ENCODE results near the gene KRIT1. TPM values are rescaled to one million over a fixed set of nuclear protein-coding genes. Genes with fewer than 3 reads are reported as not detected.
"Not testable (repeated sequence)": the region's sequence is repeated elsewhere in the genome, so short reads cannot be mapped to it uniquely, and the experiment has no call there.

The KRIT1 gene
- total RNA-seq, 3 donors from 2014 or later, result 34.9 to 45.9 (median 37.9) TPM

DNA sequence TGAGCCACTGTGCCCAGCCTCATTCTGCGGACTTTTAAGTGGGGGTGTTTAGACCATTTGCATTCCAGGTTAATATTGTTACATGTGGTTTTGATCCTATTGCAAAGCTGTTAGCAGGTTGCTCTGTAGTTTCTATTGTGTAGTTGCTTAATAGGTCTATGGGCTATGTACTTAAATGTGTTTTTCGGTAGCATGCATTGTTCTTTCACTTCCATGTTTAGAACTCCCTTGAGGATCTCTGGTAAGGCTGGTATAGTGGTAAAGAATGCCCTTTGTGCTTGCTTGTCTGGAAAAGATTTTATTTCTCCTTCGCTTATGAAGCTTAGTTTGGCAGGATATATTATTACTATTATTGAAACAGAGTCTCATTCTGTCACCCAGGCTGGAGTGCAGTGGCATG is 53.4 kb downstream of the KRIT1 start:
- H3K4me3 ChIP-seq, result no peak overlapping the region
- DNase-seq (no peak), ATAC-seq (no peak)
- H3K4me1 ChIP-seq (ENCODE audit: low read depth), result no peaks in the 10 kb centered on the region
- peaks cover 42% of the 10 kb centered on the region for H3K9me3 ChIP-seq
- intact Hi-C loops (cut with DNase I, micrococcal nuclease), result no loop called here
- H3K36me3 ChIP-seq (ENCODE audit: low read depth), result no peaks in the 10 kb centered on the region
- no peak for TF ChIP-seq CTCF (IDR thresholded peaks at IDR 0.05)

GRCh38 chr7:92189246-92189645 is 56.5 kb downstream of the KRIT1 start:
- intact Hi-C loops (cut with DNase I, micrococcal nuclease); ATAC-seq: not testable (repeated sequence)

GRCh38 chr7:92184294-92184693 is 61.4 kb downstream of the KRIT1 start:
- H3K4me1 ChIP-seq (ENCODE audit: low read depth); intact Hi-C loops (cut with DNase I, micrococcal nuclease); DNase-seq; ATAC-seq; H3K36me3 ChIP-seq (ENCODE audit: low read depth); H3K4me3 ChIP-seq: not testable (repeated sequence)
- H3K9me3 ChIP-seq, result peaks cover 18% of the 10 kb centered on the region

More at GRCh38 chr7:92189246-92189645, 56.5 kb downstream of the KRIT1 start:
- H3K4me3 ChIP-seq; H3K4me1 ChIP-seq (ENCODE audit: low read depth); DNase-seq; H3K36me3 ChIP-seq (ENCODE audit: low read depth): not testable (repeated sequence)
- H3K9me3 ChIP-seq, result peaks cover 47% of the 10 kb centered on the region

- ATAC-seq (peak; percentile 100), DNase-seq (peak; percentile 91 to 97 (median 96))
- no peaks in the 10 kb centered on the region for H3K9me3 ChIP-seq
- H3K36me3 ChIP-seq (ENCODE audit: low read depth), result no peaks in the 10 kb centered on the region
- H3K4me3 ChIP-seq, result no peak within 1 kb of the TSS
- peak; percentile 100 for TF ChIP-seq CTCF (IDR thresholded peaks at IDR 0.05)
- H3K4me1 ChIP-seq (ENCODE audit: low read depth), result peaks cover 3% of the 10 kb centered on the region
- intact Hi-C loops (cut with DNase I, micrococcal nuclease), result no loop called here
Observed at GRCh38 chr7:92178928-92179924, 66.5 kb downstream of the KRIT1 start, which contains the start of gene LRRD1. LRRD1 (minus strand) TSS chr7:92179142; CDS start chr7:92165202, 13,940 bp downstream.

DNA sequence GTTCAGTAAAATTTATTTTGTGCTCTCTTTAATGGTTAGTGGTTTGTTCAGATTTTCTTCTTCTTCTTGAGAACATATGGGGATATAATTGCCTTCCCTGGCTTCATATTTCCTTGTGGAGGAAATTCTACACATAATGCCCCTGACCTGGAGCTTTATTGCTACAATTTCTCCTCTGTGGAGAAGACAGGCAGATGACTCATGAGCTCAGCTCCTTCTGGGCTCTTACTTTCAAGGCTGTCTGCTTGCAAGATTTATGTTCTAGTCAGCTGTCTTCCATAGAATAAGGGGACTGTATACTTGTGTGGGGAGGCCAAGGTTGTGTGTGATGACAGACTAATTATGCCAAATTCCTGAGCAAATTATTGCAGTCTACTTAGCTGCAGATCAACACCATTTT is 68.4 kb downstream of the KRIT1 start:
- TF ChIP-seq CTCF (IDR thresholded peaks at IDR 0.05), result no peak

DNA sequence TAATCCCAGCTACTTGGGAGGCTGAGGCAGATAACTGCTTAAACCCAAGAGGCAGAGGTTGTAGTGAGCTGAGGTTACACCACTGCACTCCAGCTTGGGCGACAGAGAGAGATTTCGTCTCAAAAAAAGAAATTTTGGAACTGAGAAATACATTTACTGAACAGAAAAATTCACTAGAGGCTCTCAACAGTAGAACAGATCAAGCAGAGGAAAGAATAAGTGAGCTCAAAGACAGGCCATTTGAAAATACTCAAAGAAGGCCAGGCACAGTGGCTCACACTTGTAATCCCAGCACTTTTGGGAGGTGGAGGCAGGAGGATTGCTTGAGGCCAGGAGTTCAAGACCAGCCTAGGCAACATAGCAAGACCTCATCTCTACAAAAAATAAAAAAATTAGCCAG is 76.2 kb downstream of the KRIT1 start:
- DNase-seq, result not testable (repeated sequence)

More for the DNA sequence above, 68.4 kb downstream of the KRIT1 start:
- DNase-seq (no peak), ATAC-seq (peak; percentile 42)
- H3K4me3 ChIP-seq, result no peak overlapping the region
- intact Hi-C loops (cut with DNase I, micrococcal nuclease), result no loop called here
- no peaks in the 10 kb centered on the region for H3K9me3 ChIP-seq
- peaks cover 3% of the 10 kb centered on the region for H3K4me1 ChIP-seq (ENCODE audit: low read depth)
- H3K36me3 ChIP-seq (ENCODE audit: low read depth), result no peaks in the 10 kb centered on the region

DNA sequence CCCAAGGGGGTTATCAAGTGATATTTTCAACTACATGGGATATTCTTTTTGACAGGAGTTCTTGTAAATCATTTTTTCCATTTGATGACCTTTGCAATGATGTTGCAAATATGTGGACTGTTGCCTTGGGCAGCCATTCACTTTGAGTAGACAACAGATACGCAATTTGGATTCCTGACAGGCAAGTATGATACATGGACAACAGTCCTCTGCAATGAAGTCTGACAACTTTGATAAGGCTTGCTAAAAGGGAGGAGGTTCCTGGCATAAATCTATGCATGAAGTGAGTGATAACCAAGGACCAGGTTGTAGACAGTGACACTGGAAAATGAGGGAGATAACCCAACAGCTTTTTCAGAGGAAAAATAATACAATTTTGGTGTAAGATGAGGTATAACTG is 84.4 kb downstream of the KRIT1 start:
- H3K36me3 ChIP-seq (ENCODE audit: low read depth), result no peaks in the 10 kb centered on the region
- no peak for DNase-seq
- H3K9me3 ChIP-seq, result no peaks in the 10 kb centered on the region
- no peak for ATAC-seq
- intact Hi-C loops (cut with DNase I, micrococcal nuclease), result no loop called here
- no peak for TF ChIP-seq CTCF (IDR thresholded peaks at IDR 0.05)
- no peaks in the 10 kb centered on the region for H3K4me1 ChIP-seq (ENCODE audit: low read depth)
- H3K4me3 ChIP-seq, result no peak overlapping the region

More for the DNA sequence above, 76.2 kb downstream of the KRIT1 start:
- H3K4me1 ChIP-seq (ENCODE audit: low read depth); H3K4me3 ChIP-seq; H3K36me3 ChIP-seq (ENCODE audit: low read depth); intact Hi-C loops (cut with DNase I, micrococcal nuclease); ATAC-seq; H3K9me3 ChIP-seq: not testable (repeated sequence)

Data from mucosa of descending colon (tissue), 3 donors.